IPS-NIHi11 (cell line): Measurements from ENCODE around the gene SLC35A3.
"Not testable (repeated sequence)": the region's sequence is repeated elsewhere in the genome, so short reads cannot be mapped to it uniquely, and the experiment has no call there.

Experiments used
- DNase-seq: peaks from one replicate; pipeline ENCODE4 v3.0.0; 2012; ENCODE audit warnings: mixed read lengths, low spot score

SLC35A3 gene

GRCh38 chr1:100035214-100035613 is 65.4 kb downstream of the SLC35A3 start:
- DNase-seq: no peak

- DNase-seq: no peak
Observed at GRCh38 chr1:100036718-100037655, 67.2 kb downstream of the SLC35A3 start.

- no peak for DNase-seq
Observed at GRCh38 chr1:100037656-100037926, 67.8 kb downstream of the SLC35A3 start.

GRCh38 chr1:100037927-100038659 is 68.3 kb downstream of the SLC35A3 start:
- DNase-seq: peak; percentile 95

GRCh38 chr1:100038660-100039287 is 69.0 kb downstream of the SLC35A3 start:
- peak; percentile 58 for DNase-seq

- no peak for DNase-seq
Observed at GRCh38 chr1:100039591-100039990, 69.8 kb downstream of the SLC35A3 start.

- DNase-seq: no peak
Observed at GRCh38 chr1:100045206-100045605, 75.4 kb downstream of the SLC35A3 start.

GRCh38 chr1:100047235-100047708 is 77.5 kb downstream of the SLC35A3 start:
- not testable (repeated sequence) for DNase-seq

- DNase-seq: no peak
Observed at GRCh38 chr1:100050139-100050538, 80.3 kb downstream of the SLC35A3 start.

GRCh38 chr1:100051401-100051800 is 81.6 kb downstream of the SLC35A3 start:
- DNase-seq: no peak

- DNase-seq: no peak
Observed at GRCh38 chr1:100051893-100052292, 82.1 kb downstream of the SLC35A3 start.

GRCh38 chr1:100053119-100053518 is 83.3 kb downstream of the SLC35A3 start:
- no peak for DNase-seq

GRCh38 chr1:100053727-100054126 is 83.9 kb downstream of the SLC35A3 start:
- no peak for DNase-seq

GRCh38 chr1:100061681-100062080 is 91.9 kb downstream of the SLC35A3 start:
- no peak for DNase-seq

GRCh38 chr1:100065183-100065968 is 95.6 kb downstream of the SLC35A3 start:
- DNase-seq: no peak

- DNase-seq: no peak
Observed at GRCh38 chr1:100065969-100066227, 96.1 kb downstream of the SLC35A3 start.

GRCh38 chr1:100070201-100070939 is 100.6 kb downstream of the SLC35A3 start:
- no peak for DNase-seq

GRCh38 chr1:100073531-100073930 is 103.7 kb downstream of the SLC35A3 start:
- DNase-seq: no peak

GRCh38 chr1:100074604-100075395 is 105.0 kb downstream of the SLC35A3 start:
- no peak for DNase-seq

- DNase-seq: no peak
Observed at GRCh38 chr1:100075773-100076172, 106.0 kb downstream of the SLC35A3 start.

GRCh38 chr1:100076319-100076718 is 106.5 kb downstream of the SLC35A3 start:
- no peak for DNase-seq
